Adrenal gland (tissue), 5 donors: ENCODE data around the gene TPSD1.

ENCODE experiments used
- POLR2A ChIP-seq, 2 donors: fragments of 450-650 bp; IDR thresholded peaks; one replicate each; pipeline ENCODE4 v1.6.1; 2017; ENCODE audit warnings: antibody characterized with exemption in 2 of 2, mild to moderate bottlenecking in 2 of 2, moderate library complexity in 1 of 2
- TF ChIP-seq, protein P1 (sequence below), 6 experiments: fragments of 450-650 bp in 4 of 6; fragments of 200-600 bp in 2 of 6; sonication (generic) in 1 of 6; IDR thresholded peaks; 1 replicate in 5 of 6; 2 replicates in 1 of 6; pipeline versions ENCODE4 v1.5.1 to v1.8.0; 2016 to 2021; ENCODE audit warnings: antibody characterized with exemption in 6 of 6, mild to moderate bottlenecking in 2 of 6, moderate library complexity in 1 of 6
- donor health status: DM: no; HTN: no; CAD: no.

DNA sequence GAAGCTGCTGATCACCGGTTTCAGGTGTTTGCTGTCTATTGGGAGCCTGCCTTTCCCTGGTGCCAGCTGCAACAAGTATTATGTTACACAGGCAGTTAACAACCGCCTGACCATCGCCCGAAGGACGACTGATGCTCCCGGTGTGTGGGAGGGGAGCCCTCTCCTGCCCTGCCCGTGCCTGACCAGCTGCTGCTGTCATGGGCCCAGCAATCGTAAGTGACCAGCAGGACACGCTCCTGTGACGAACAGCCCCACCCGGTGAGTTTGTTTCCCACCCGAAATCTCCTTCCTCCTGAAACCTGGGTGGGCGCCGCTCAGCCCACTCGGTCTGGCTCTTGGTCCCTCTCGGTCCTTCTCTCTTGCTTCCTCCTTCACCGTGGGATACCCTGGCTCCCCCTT is 35.7 kb downstream of the TPSD1 start:
- TF ChIP-seq, protein P1, sequence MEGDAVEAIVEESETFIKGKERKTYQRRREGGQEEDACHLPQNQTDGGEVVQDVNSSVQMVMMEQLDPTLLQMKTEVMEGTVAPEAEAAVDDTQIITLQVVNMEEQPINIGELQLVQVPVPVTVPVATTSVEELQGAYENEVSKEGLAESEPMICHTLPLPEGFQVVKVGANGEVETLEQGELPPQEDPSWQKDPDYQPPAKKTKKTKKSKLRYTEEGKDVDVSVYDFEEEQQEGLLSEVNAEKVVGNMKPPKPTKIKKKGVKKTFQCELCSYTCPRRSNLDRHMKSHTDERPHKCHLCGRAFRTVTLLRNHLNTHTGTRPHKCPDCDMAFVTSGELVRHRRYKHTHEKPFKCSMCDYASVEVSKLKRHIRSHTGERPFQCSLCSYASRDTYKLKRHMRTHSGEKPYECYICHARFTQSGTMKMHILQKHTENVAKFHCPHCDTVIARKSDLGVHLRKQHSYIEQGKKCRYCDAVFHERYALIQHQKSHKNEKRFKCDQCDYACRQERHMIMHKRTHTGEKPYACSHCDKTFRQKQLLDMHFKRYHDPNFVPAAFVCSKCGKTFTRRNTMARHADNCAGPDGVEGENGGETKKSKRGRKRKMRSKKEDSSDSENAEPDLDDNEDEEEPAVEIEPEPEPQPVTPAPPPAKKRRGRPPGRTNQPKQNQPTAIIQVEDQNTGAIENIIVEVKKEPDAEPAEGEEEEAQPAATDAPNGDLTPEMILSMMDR (IDR thresholded peaks at IDR 0.05), result no peak
- no peak for TF ChIP-seq POLR2A (IDR thresholded peaks at IDR 0.05)
